LNCaP clone FGC (cell line): ENCODE data around the gene RXRA.

Experiments used
- DNase-seq: peaks from one replicate; pipeline ENCODE4 v3.0.0-alpha.2; 2011; ENCODE audit warnings: low read depth
- H3K4me3 ChIP-seq: 2 replicates; pipeline ENCODE4 v1.5.1; 2011; ENCODE audit warnings: mild to moderate bottlenecking, low read depth, low read length, control low read depth
- CTCF ChIP-seq: IDR thresholded peaks from 2 replicates; pipeline ENCODE4 v1.5.1; 2012; ENCODE audit warnings: mild to moderate bottlenecking; ENCODE audit not compliant: control insufficient read depth, insufficient read depth; ENCODE audit errors: extremely low read depth

RXRA gene

DNA sequence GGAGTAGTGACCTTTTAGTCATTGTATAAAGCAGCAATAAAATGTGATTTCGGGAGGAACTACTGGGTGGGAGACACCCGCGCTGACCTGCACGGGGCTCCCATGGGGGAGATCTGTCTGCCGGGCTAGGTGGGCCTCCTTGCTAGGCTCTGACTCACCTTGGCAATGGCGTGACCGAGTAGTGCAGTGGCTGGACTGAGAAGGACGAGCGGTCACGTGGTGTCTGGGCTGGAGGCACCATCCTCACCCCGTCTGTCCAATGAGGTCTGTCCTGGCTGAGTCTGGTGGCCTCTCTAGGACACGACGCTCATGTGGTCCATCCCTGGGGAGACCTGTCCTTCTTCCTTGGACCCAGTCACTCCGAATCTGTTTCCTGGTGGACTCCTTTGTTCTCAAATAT is 151.7 kb downstream of the RXRA start:
- H3K4me3 ChIP-seq: no peak overlapping the region
- no peak for DNase-seq
- no peak for TF ChIP-seq CTCF

- no peak for DNase-seq
- TF ChIP-seq CTCF: no peak
- H3K4me3 ChIP-seq: no peak overlapping the region
These were observed 155.5 kb downstream of the RXRA start for GRCh38 chr9:134481762-134482161.

- no peak for DNase-seq
- no peak overlapping the region for H3K4me3 ChIP-seq
- TF ChIP-seq CTCF: no peak
These were observed 156.0 kb downstream of the RXRA start for GRCh38 chr9:134482226-134482625.

- H3K4me3 ChIP-seq: no peak overlapping the region
- no peak for DNase-seq
- no peak for TF ChIP-seq CTCF
These were observed 157.3 kb downstream of the RXRA start for GRCh38 chr9:134483361-134484184.

GRCh38 chr9:134484479-134484878 is 158.2 kb downstream of the RXRA start:
- DNase-seq: no peak
- TF ChIP-seq CTCF: no peak
- no peak overlapping the region for H3K4me3 ChIP-seq

DNA sequence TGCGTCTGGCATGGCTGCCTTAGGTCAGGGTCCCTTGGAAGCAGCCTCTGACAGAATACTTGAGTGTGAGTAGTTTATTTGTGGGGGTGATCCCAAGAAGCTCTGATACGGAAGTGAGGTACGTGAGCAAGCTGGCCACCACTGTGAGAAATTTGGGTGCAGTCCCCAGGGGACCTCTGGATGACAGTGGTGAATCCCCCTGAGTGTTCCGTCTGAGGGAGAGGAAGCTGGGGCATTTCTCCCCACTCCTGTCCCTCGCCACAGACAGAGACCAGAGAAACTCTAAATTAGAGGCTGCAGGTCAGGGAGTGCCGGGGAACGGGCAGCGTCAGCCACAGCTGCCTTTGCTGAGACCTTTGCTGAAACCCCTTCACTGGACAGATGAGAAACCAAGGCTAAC is 159.4 kb downstream of the RXRA start:
- no peak for DNase-seq
- no peak overlapping the region for H3K4me3 ChIP-seq
- no peak for TF ChIP-seq CTCF

DNA sequence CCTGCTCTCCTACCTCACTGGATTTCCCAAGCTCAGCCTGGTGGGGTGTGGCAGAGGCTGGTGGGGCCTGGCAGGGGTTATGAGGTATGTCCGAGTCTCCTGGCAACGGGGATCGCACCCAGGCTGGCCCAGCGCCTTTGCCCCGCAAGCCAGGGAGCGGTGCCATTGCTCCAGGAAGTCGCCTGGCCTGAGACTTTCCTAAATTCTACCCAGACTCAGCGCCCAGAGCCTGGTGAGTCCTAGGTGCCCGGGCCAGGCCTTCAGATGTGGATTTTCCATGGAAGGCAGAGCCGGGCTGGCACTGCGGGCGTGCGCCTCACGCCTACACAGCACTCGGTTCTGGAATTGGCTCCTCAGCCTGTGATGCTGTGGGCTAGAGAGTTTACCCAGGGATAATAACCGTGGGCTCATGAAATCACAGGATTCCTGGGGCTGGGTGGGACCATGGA is 159.9 kb downstream of the RXRA start:
- DNase-seq: no peak
- TF ChIP-seq CTCF: no peak
- H3K4me3 ChIP-seq: no peak overlapping the region
